Umbilical cord (tissue), 2 donors: ENCODE measurements around the gene RGS1. TPM values are rescaled to one million over a fixed set of nuclear protein-coding genes. Genes with fewer than 3 reads are reported as not detected.

Experiments used
- DNase-seq: peaks from one replicate; pipeline ENCODE4 v3.0.0-alpha.2; 2015; ENCODE audit warnings: low spot score
- total RNA-seq: library from RNA; depleted of rRNA; stranded (reverse); fragments of >200 nt; gene quantifications from one replicate; pipeline ENCODE4 v1.2.3, GENCODE V29; 2014; ENCODE audit warnings: low replicate concordance; ENCODE audit not compliant: insufficient read depth

Gene RGS1
- total RNA-seq, 1 donor from 2014 or later: 84.7 TPM

GRCh38 chr1:192553741-192554140 is 21.8 kb upstream of the RGS1 start:
- DNase-seq: no peak

DNA sequence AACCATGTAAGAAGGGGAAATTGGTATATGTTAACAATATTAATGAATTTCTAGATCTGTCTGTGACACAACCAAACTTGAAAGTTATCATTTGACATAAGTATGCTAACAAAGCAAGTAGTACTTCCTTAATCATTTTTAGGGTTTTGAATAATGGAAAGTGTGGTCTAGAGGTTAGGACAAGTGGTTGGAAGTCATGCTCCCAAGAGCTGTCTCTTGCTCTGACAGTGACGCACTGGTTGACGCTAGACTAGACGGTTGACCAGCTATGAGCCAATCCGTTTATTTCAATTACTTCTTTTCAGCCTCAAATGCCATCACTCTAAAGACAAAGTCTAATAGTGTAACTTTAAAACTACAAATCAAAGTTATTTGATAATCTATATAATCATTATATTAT is 20.7 kb upstream of the RGS1 start:
- DNase-seq: no peak

DNA sequence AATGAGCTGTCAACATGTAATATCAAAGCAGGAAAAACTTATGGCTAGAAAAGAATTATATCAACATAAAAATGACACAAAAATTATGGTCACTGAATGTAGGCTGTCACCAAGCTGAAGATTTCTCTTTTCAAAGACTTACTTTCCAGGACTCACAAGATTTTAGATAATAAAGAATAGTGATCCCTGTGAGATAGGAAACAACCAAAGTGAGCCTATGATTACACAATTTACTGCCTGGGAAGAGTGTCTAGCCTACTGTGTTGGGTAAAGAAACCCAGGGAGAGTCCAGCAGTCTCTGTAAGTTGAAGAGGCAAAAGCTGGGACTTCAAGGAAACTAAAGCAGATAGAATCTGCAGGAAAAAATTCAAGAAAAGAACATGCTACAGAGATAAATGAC is 20.2 kb upstream of the RGS1 start:
- no peak for DNase-seq

GRCh38 chr1:192557841-192558595 is 17.6 kb upstream of the RGS1 start:
- DNase-seq: no peak

GRCh38 chr1:192559115-192560006 is 16.2 kb upstream of the RGS1 start:
- peak; percentile 87 for DNase-seq

GRCh38 chr1:192561301-192561700 is 14.3 kb upstream of the RGS1 start:
- DNase-seq: no peak

DNA sequence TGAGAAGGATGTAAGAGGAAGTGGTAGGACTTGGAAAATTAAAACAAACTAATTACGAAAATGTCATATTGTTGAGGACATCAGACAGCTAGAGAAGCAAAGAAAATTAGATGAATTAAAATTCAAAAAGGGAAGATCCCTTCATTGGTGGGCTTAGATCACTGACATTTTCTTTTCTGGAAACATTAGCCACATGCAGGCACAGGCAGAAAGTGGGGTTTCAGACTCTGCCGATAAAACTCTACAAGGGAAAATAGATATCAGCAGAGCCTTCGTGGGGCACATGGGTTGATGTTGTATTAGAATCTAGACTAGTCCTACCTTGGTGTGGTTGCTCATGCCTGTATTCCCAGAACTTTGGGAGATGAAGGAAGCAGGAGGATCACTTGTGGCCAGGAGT is 12.4 kb upstream of the RGS1 start:
- DNase-seq: no peak

DNA sequence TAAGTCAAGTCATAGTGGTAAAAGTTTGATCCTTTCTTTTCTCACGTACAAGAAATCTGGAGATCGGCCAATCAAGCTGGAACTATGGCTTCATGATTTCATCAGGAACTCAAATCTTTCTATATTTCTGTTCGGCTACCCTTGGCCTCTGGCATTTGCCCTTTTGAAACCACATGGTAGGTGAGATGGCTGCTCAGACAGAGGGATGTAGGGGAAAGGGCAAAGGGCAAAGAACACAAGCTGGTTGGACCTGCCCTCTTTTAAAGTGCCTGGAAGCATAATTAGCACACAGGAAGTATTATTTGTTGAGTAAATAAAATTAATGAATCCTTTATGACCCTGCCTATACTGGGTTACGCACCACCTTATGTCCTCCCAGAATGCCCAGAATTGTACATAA is 11.5 kb upstream of the RGS1 start:
- no peak for DNase-seq

- DNase-seq: no peak
Measured at GRCh38 chr1:192565946-192566345, 9.6 kb upstream of the RGS1 start.

- DNase-seq: no peak
Measured at GRCh38 chr1:192566657-192567056, 8.9 kb upstream of the RGS1 start.

GRCh38 chr1:192568063-192568462 is 7.5 kb upstream of the RGS1 start:
- DNase-seq: no peak

DNA sequence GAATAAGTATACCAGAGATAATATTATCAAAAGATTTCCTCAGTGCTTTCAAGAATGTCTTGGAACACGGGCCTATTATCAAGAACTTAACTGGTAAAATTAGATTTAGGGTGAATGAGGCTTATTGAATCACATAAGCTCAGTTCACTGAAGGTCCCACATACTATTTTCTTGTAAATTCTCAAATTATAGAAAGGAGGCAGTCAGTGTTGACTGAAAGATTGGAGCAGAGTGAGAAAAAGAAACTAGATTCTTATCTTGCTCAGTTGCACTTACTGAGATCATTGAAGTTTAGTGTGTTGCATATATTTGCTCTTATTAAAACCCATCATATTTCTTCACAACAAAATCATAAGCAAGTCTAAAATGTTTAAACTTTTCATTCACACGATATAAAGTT is 3.9 kb upstream of the RGS1 start:
- DNase-seq: no peak

DNA sequence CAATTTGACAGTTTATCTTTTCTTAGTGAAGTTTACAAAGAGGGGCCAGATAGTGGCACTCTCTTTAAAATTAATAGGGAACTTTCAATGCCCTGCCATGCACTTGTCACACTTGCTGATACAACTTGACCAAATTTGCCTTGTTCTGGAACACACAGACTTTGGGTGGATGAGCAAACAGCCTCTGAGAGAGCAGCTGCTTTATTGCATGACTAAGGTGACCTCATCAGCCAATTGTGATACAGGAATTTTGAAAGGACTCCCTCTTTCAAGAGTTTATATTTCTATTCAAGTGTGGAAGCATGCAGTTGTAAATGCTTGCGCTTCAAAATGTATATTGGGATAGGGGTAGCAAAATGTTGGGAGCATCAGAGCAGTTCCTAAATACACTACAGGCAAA is 2.1 kb upstream of the RGS1 start:
- no peak for DNase-seq

- no peak for DNase-seq
Measured at GRCh38 chr1:192574073-192574472, 1.5 kb upstream of the RGS1 start.

DNA sequence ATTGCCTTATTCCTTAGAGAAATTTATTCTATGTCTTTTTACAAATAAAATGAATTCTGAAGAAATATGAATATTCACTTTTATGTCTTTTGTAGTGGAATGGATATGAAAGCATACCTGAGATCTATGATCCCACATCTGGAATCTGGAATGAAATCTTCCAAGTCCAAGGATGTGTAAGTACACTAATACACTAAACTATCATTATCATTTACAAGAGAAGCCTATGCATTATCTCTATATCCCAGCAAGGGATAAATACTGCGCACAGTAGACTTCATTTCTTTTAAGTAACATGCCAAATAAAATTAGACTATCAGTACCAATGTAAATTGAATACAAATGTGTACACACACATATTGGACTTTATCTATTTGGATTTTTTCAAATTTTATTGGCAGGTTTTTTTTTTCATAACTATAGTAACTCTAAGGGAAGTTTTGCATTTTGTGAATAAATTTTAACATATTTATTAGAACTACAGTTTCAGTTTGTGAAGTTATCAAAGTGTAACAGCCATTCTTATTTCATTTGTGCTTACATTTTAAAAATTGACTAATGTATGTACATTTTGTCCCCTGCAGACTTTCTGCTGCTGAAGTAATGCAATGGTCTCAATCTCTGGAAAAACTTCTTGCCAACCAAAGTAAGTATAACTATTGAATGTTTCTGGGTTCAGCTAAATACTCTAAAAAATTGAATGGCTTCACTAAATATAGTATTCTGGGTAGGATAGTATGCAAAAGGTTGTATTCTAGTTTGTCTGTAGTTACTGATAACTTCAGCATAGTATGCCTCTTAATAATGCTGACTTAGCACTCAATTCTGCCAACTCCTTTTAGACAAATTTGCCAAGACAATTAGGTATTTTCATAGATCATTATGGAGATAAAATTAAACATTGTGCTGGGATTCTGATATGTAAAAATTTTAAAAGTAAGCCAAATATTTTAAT is 894 bp downstream of the RGS1 start:
- DNase-seq: no peak

- DNase-seq: no peak
Measured at GRCh38 chr1:192577145-192578140, 1.9 kb downstream of the RGS1 start.

GRCh38 chr1:192578144-192578909 is 2.8 kb downstream of the RGS1 start:
- DNase-seq: no peak

- DNase-seq: peak; percentile 80
Measured at GRCh38 chr1:192579010-192579738, 3.6 kb downstream of the RGS1 start.

DNA sequence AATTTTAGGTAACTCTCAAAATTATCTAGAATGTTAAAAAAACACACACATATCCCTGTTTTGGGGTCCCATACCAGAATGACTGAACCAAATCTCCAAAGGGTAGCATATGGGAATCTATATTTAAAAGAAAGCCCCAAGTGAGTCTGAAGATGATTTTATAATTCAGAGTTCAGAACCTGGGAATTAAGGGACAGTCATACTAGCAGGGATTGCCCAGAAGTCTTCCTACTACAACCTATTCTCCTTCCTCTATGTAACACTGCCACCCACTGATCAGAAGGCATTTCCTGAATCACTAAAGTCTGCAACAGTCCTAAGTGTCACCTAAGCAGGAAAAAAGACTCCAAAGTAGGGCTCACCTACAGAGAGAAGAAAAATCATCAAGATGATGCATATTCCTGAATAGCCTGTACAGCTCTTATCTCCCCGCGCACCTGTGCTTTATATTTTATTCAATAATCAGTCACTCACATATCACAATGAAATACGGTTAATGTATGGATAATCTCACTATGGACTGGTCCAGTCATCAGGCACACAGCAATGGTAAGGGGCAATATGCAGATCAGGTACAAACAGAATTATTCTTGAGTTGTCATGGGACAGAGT is 4.9 kb downstream of the RGS1 start:
- DNase-seq: peak; percentile 70
